Transverse colon (tissue), 4 donors: ENCODE data around the gene FYB1. TPM values are rescaled to one million over a fixed set of nuclear protein-coding genes. Genes with fewer than 3 reads are reported as not detected.

ENCODE experiments used
- DNase-seq: peaks from one replicate; pipeline ENCODE4 v3.0.0-alpha.2; 2019
- H3K27ac ChIP-seq, 4 donors: fragments of 200-600 bp; sonication (generic); 2 replicates each; pipeline ENCODE4 v1.5.1; 2016 to 2018; ENCODE audit warnings: inconsistent platforms in 4 of 4
- H3K27me3 ChIP-seq: fragments of 200-600 bp; sonication (generic); 2 replicates; pipeline ENCODE4 v1.5.1; 2017; ENCODE audit warnings: inconsistent platforms
- H3K36me3 ChIP-seq, 4 donors: fragments of 200-600 bp; sonication (generic); 2 replicates each; pipeline ENCODE4 v1.5.1; 2017 to 2019; ENCODE audit warnings: inconsistent platforms in 4 of 4
- H3K4me1 ChIP-seq, 4 donors: fragments of 200-600 bp; sonication (generic); 2 replicates each; pipeline ENCODE4 v1.5.1; 2017 to 2020; ENCODE audit warnings: inconsistent platforms in 4 of 4
- H3K4me3 ChIP-seq, 4 donors: fragments of 200-600 bp; sonication (generic); 1 replicate in 1 of 4; 2 replicates in 3 of 4; pipeline versions ENCODE4 v1.5.1 to v1.6.1; 2017 to 2019; ENCODE audit warnings: inconsistent platforms in 4 of 4
- H3K9me3 ChIP-seq, 2 donors: fragments of 200-600 bp; sonication (generic); 2 replicates each; pipeline ENCODE4 v1.5.1; 2017 to 2019; ENCODE audit warnings: inconsistent platforms in 2 of 2
- EP300 ChIP-seq: sonication (generic); formaldehyde crosslinking; IDR thresholded peaks from one replicate; pipeline ENCODE4 v1.6.1; 2017; ENCODE audit warnings: antibody characterized with exemption, low read depth
- POLR2A ChIP-seq: fragments of 450-650 bp; IDR thresholded peaks from one replicate; pipeline ENCODE4 v1.6.1; 2016; ENCODE audit warnings: antibody characterized with exemption, mild to moderate bottlenecking, moderate library complexity
- POLR2AphosphoS5 ChIP-seq, 3 donors: sonication (generic); formaldehyde crosslinking; IDR thresholded peaks; one replicate each; pipeline ENCODE4 v1.6.1; 2016; ENCODE audit warnings: antibody characterized with exemption in 3 of 3
- WGBS, 2 donors: methylation state at CpG; one replicate each; pipeline ENCODE4 v1.1.5; 2018; ENCODE audit warnings: low coverage in 1 of 2; 5-methylcytosine and 5-hydroxymethylcytosine counted together
- in situ Hi-C, 4 donors: fragments of 200-750 bp; cut with MboI; loops; one replicate each; pipeline versions ENCODE4 v1.15.0 to v1.15.1; 2017; ENCODE audit warnings: low sequenced_read_pairs in 3 of 4, low pct_ligation_motif_present in 1 of 4, low pct_unique_long_range_greater_than_20kb in 1 of 4
- intact Hi-C: fragments of 100-400 bp; cut with DNase I; formaldehyde crosslinking; loops from one replicate; pipeline ENCODE4 v1.15.1; 2023; ENCODE audit warnings: low total_unique reads
- total RNA-seq, 4 donors: library from RNA; depleted of rRNA; stranded (reverse); fragments of >200 nt; gene quantifications; one replicate each; pipeline ENCODE4 v1.1.0, GENCODE V29; 2016
- TF ChIP-seq, protein P1 (sequence below), 5 experiments: fragments of 200-600 bp in 3 of 5; fragments of 450-650 bp in 2 of 5; sonication (generic) in 3 of 5; IDR thresholded peaks; 1 replicate in 2 of 5; 2 replicates in 3 of 5; pipeline ENCODE4 v1.5.1; 2016 to 2017; ENCODE audit warnings: antibody characterized with exemption in 5 of 5, inconsistent platforms in 3 of 5, mild to moderate bottlenecking in 2 of 5, moderate library complexity in 1 of 5

Gene FYB1
- total RNA-seq, 4 donors from 2014 or later: 6.4 to 38.5 (median 17.5) TPM

DNA sequence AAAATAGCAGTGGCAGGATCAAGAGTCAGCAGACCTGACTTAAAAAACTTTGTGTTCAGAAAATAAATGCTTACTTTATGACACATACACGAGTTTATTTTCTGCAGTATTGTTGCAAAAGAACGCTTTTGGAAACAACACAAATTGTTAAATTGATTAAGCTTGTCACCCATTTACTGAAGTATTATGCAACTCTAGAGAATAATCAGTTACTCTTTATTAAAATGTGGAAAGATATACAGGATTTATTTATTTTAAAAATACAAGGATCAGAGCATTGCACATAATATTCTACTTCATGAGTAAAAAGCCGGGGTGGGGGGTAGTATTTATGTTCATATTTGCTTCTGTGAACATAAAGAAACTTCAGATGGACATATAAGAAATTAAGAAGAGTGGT, 20.0 kb downstream of the FYB1 start:
- intact Hi-C loops (no loop called here), in situ Hi-C loops (no loop called here)
- no peaks in the 10 kb centered on the region for H3K9me3 ChIP-seq
- DNase-seq: no peak
- H3K36me3 ChIP-seq: no peaks in the 10 kb centered on the region
- peak overlapping the region in 1 of 4 donors; percentile 5 for H3K4me3 ChIP-seq
- no peaks in the 10 kb centered on the region for H3K27me3 ChIP-seq
- H3K4me1 ChIP-seq: no peaks in the 10 kb centered on the region
- TF ChIP-seq, protein P1, sequence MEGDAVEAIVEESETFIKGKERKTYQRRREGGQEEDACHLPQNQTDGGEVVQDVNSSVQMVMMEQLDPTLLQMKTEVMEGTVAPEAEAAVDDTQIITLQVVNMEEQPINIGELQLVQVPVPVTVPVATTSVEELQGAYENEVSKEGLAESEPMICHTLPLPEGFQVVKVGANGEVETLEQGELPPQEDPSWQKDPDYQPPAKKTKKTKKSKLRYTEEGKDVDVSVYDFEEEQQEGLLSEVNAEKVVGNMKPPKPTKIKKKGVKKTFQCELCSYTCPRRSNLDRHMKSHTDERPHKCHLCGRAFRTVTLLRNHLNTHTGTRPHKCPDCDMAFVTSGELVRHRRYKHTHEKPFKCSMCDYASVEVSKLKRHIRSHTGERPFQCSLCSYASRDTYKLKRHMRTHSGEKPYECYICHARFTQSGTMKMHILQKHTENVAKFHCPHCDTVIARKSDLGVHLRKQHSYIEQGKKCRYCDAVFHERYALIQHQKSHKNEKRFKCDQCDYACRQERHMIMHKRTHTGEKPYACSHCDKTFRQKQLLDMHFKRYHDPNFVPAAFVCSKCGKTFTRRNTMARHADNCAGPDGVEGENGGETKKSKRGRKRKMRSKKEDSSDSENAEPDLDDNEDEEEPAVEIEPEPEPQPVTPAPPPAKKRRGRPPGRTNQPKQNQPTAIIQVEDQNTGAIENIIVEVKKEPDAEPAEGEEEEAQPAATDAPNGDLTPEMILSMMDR (IDR thresholded peaks at IDR 0.05): no peak
- no peak for TF ChIP-seq POLR2AphosphoS5 (IDR thresholded peaks at IDR 0.05)
- no peak for TF ChIP-seq EP300
- TF ChIP-seq POLR2A: no peak
- no peak overlapping the region for H3K27ac ChIP-seq
- 55 to 70% methylated on average over 3 of the region's 3 CpGs for WGBS, 2 donors

DNA sequence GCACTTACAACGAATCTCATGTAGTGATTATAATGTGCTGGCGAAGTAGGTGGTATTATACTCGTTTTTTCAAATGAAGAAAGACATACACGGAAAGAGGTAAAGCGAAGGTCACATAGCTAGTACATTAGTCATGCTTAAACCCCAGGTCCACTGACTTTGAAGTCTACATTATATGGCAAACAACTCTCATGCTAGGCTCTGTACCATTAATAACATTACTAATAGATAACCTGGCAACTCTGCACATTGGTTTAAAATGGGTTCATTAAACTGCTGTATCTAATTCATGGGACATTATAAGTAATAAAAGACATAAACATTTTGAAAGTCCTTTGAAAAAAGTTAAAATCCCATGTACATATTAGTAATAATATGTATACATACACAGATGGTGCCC, 21.2 kb downstream of the FYB1 start:
- no peak overlapping the region for H3K27ac ChIP-seq
- in situ Hi-C loops (no loop called here), intact Hi-C loops (no loop called here)

DNA sequence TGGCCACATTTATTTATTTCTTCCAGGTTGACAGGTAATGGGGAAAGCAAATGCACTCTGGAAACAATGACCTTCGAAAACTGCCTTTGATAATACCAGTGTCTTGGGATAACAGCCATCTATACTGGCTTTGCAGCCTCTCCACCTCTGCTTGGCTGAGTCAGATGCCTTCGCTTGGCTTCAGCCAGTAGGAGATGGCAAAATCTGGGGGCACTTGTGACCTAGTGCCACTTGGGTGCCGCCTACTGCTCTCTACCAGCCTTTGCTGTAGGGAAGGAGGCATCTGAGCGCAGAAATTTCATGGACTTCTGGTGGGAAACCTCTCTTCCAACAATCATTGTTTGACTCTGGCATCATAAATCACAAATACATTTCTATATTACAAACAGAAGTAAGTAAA, 21.8 kb downstream of the FYB1 start:
- in situ Hi-C loops (no loop called here), intact Hi-C loops (no loop called here)
- Histone ChIP-seq H3K27ac (peak overlapping the region in 2 of 4 donors; percentile 0 to 17), H3K4me1 (no peaks in the 10 kb centered on the region), H3K27me3 (no peaks in the 10 kb centered on the region), H3K4me3 (no peak overlapping the region), H3K9me3 (no peaks in the 10 kb centered on the region), H3K36me3 (no peaks in the 10 kb centered on the region)
- DNase-seq: no peak
- WGBS, 2 donors: 85 to 94% methylated on average over 2 to 4 of the region's 4 CpGs
- TF ChIP-seq POLR2AphosphoS5 (IDR thresholded peaks at IDR 0.05): no peak
- TF ChIP-seq, protein P1 (IDR thresholded peaks at IDR 0.05): no peak
- no peak for TF ChIP-seq EP300
- TF ChIP-seq POLR2A: no peak

More for the DNA sequence above, 21.2 kb downstream of the FYB1 start:
- DNase-seq: no peak
- Histone ChIP-seq H3K36me3 (no peaks in the 10 kb centered on the region), H3K9me3 (no peaks in the 10 kb centered on the region), H3K4me1 (no peaks in the 10 kb centered on the region), H3K27me3 (no peaks in the 10 kb centered on the region), H3K4me3 (no peak overlapping the region)
- WGBS, 2 donors: 71 to 75% methylated on average over 5 of the region's 5 CpGs
- TF ChIP-seq EP300 (no peak), POLR2AphosphoS5 (IDR thresholded peaks at IDR 0.05) (no peak), POLR2A (no peak)
- TF ChIP-seq, protein P1 (IDR thresholded peaks at IDR 0.05): no peak

DNA sequence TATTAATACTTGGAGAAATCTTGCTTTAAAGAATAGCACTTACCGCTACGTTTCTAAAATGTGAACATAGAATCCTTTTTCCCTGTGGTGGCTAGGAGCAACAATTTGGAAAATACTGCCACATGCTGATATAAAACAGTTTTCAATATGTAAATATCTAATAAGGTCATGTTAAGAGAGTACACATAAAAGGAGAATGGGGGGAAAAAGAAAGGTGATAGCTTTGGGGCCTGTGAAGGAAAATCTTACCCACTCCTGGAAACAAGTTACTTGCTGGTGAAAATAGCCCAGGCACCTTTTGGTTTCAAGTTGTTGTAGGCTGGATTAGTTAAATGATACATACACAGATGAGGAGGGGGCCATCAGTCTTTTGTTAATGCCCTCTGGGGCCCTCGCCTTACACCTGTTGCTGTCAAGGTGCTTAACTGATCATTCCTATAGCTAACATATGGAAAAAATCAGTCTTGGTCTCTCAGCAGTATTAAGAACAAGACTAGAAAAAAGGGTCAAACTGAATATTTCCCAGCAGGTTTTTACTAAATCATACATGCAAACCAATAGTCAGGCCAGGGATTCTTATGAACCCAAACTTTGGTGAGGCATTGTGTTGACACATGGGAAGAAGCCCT, 24.1 kb downstream of the FYB1 start:
- H3K27ac ChIP-seq: peak overlapping the region in 1 of 4 donors; percentile 22
- no peaks in the 10 kb centered on the region for H3K27me3 ChIP-seq
- no peaks in the 10 kb centered on the region for H3K36me3 ChIP-seq
- no peak overlapping the region for H3K4me3 ChIP-seq
- in situ Hi-C loops (no loop called here), intact Hi-C loops (no loop called here)
- peaks cover 0 to 7% (median 0%) of the 10 kb centered on the region in 4 donors for H3K4me1 ChIP-seq
- no peaks in the 10 kb centered on the region for H3K9me3 ChIP-seq
- DNase-seq: no peak
- no peak for TF ChIP-seq POLR2A
- TF ChIP-seq EP300: no peak
- TF ChIP-seq, protein P1 (IDR thresholded peaks at IDR 0.05): no peak
- TF ChIP-seq POLR2AphosphoS5 (IDR thresholded peaks at IDR 0.05): no peak
- 87 to 89% methylated on average over 3 of the region's 3 CpGs for WGBS, 2 donors
